Measurements from ENCODE around the gene OR51B5.
"Not testable (repeated sequence)": the region's sequence is repeated elsewhere in the genome, so short reads cannot be mapped to it uniquely, and the experiment has no call there.

Gene OR51B5, protein sequence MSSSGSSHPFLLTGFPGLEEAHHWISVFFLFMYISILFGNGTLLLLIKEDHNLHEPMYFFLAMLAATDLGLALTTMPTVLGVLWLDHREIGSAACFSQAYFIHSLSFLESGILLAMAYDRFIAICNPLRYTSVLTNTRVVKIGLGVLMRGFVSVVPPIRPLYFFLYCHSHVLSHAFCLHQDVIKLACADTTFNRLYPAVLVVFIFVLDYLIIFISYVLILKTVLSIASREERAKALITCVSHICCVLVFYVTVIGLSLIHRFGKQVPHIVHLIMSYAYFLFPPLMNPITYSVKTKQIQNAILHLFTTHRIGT

DNA sequence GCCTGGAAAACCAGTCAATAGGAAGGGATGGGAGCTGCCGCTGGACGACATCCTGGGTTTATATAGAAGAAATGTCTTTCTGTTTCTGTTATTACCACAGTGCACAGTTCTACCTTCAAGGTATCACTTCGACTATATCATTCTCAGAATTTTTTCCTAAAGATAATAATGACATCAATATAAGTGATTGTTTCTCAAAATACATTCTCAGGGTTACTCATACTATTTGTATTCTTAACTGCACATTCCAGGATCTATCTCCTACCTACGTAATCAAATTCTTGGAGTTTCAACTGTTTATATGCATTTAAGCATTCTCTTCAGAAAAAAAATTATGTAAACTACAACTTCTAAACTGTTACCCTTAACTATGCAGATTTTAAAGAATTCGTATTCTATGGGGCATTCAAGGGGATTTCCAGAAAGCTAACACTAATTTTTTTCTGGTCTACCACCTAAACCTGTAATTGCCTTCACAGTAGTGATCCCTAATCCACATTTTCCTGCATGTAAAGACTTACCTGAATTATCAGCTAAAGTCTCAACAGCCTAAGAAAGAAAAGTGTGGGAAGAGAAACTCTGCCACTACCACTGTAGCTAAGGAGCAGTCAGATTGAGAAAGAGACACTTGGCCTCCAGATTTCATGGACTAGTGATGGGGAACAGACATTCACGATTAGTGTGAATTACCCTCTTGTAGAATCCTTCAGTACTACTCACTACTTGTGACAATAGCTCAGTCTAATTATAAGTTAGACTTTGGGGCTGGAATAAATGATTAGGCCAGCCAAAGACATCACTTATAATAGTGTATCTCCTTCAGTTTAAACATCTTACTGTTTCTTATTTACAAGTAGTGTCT is at the start of gene OR51B5:
Gene OR51B5 (minus strand): TSS at position 51 of the 862 bp plus-strand sequence. CDS start 0 bp downstream, at position 51.
- DNase-seq (ENCODE audit: low spot score): no peak

DNA sequence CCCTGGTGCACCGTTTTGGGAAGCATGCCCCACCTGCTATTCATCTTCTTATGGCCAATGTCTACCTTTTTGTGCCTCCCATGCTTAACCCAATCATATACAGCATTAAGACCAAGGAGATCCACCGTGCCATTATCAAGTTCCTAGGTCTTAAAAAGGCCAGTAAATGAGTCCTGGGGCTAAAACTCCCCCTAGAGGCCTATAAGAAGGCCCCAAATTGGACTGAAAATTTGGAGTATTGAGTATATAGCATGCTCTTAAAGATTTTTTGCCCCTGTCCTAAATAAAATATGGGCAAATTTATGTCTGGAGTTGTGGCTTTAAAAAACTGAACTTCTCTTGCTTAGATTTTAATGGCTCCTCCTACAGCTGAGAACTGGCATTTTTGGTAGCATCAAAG is 46.9 kb upstream of the OR51B5 start:
- no peak for DNase-seq (ENCODE audit: low spot score)

DNA sequence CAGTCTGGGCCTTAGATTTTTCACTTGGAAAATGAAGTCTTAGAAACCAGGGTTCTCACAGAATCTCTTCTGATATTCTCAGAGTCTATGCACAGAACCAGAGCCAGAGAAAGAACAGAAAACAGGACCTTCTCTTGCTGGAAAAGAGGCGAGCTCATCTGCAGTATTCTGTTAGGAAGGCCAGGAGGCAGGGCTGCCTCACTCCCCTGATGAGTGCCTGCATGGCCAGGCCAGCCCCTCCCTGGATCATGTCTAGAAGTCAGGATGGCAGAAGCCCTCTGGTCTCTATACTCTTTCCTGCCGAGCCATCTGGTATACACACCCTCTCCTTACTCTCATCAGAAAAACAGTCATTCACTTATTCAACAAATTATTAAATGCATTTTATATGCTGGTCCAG is 41.0 kb upstream of the OR51B5 start:
- DNase-seq (ENCODE audit: low spot score): no peak

DNA sequence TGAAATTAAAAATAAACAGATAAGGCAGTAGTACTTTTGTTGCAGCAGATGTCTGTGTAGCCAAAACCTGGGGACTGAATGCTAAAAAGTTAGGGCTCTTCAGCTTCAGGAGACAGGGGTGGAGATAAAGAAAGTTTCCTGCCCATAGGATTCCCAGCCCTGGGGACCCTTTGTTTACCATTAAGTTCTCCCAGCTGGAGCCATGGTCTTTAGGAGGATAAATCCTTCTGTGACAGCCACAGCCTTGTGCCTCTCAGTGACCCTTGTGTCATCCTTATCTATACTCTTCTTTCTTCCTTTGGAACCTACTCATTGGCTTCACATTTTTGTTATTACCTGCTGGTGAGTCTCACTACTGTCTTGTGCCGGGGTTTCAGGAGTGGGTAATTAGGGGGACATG is 40.3 kb upstream of the OR51B5 start, which contains the start of gene OR51M1:
Gene OR51M1 (plus strand): TSS at position 237 of the 400 bp plus-strand sequence. CDS start 5,587 bp downstream, outside the sequence.
- DNase-seq (ENCODE audit: low spot score): no peak

DNA sequence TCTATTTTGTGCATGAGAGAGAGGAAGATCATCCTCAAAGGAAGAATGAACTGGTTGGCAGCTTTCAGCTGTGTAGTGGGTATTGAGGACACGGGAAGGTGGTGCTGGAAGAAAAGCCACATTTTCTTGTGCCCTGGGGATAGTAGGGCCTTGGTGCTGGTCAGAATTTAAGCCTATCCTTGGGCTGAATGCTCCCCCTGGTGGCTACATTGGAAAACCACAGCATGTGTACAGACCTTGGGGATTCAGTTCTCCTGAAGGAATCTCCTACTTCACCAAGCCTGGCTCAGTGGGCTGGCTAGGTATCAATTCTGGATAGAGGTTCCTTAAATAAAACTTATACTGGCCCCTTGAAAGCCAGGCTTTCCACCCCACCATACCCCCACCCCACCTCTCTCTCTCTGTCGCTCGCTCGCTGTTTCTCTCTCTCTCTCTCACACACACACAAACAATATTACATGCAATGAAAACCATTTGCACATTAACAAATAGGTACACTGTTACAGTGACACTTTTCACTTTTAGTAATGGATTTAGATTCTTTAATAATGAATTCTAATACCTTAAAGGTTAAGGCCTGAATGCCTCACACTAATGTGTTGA is 37.5 kb upstream of the OR51B5 start:
- no peak for DNase-seq (ENCODE audit: low spot score)

DNA sequence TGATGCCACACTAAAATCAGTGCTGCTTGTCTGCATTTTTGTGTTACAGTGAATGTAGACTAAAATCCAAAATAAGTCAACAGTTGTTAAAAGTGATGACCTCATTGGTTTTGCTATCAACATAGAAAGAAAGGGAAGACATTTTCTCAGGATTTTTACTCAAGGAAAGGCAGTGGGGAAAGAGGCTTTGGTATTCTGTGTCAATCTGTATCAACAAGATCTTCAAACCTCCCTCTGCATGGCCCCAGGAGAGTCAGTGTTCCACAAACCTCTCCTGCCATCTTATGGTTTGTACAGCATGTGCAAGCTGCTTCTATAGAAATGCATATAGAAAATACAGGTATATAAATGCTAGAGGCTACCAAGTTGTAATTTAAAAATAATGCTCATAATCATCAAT is 26.5 kb upstream of the OR51B5 start:
- DNase-seq (ENCODE audit: low spot score): no peak

DNA sequence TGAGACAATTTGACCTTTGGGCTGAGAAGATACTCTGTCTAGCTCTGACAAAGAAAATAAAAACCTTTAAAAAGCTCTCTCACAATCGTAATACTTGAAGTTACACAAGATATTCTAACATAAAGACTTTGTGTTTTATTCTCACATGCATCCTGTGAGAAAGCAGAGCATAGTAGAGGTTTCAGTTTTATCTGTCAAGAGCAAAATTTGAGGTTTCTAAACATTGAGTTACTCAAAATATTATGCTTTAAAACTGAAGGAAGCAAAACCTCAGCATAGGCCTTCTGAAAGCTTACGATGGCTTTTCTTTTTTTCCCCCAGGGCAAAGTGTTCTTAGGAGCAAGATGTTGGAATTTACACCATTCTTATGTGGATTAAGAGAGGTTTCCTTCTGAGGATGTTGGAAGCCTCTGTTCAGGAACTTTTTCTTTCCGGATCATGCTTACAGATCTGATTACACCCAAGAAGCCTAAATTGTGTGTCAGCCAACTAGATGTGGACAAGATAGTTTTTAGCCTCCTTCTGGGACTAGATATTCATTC is 25.2 kb upstream of the OR51B5 start:
- no peak for DNase-seq (ENCODE audit: low spot score)

DNA sequence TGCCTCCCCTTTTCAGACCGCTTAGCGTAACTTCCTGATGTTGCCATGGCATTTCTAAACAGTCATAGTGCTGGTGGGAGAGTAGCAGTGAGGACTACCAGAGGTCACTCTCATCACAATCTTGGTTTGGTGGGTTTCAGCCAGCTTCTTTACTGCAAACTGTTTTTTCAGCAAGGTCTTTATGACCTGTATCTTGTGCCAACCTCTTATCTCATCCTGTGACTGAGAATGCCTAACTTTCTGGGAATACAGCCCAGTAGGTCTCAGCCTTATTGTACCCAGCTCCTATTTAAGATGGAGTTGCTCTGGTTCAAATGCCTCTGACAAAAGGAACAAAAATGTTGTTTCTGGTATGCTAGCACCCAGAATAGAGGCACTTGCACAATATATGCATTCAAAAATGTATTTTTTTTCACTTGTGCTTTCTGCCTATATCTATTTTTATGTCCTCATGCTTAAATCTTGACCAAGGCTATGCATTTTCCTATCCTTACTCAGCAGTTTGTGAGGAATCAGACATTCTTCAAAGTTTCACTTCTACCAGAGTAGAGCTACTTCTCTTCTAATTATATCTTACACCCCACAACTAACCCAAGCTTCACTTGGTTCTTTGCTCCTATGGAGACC is 24.2 kb upstream of the OR51B5 start:
- no peak for DNase-seq (ENCODE audit: low spot score)

DNA sequence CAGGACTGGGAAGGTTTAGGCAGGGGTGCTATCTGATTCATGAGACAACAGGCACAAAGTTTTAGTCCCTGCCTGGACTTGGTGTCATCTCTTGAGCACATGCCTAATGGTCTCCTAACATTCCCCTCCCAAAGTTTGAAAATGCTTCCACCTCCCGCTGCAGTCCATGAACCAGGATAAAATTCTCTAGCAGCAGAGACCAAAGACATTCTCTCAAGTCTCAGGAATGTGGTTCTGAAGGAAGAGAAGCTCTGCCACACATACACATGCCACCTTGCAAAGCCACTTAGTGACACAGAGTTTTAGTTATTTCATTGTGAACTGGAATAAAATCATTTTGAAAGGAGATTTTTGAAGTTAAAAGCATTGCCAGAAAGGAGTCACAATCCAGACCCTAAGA is 23.5 kb upstream of the OR51B5 start:
- no peak for DNase-seq (ENCODE audit: low spot score)

DNA sequence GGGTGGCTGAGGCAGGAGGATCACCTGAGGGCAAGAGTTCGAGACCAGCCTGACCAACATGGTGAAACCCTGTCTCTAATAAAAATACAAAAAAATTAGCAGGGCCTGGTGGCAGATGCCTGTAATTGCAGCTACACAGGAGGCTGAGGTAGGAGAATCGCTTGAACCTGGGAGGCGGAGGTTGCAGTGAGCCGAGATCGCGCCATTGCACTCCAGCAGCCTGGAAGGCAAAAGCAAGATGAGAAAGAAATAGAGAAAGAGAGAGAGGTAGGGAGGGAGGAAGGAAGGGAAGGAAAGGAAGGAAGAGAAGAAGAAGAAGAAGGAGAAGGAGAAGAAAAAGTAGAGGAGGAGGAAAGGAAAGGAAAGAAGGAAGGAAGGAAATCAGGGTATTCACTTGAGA is 23.0 kb upstream of the OR51B5 start:
- DNase-seq (ENCODE audit: low spot score): not testable (repeated sequence)

DNA sequence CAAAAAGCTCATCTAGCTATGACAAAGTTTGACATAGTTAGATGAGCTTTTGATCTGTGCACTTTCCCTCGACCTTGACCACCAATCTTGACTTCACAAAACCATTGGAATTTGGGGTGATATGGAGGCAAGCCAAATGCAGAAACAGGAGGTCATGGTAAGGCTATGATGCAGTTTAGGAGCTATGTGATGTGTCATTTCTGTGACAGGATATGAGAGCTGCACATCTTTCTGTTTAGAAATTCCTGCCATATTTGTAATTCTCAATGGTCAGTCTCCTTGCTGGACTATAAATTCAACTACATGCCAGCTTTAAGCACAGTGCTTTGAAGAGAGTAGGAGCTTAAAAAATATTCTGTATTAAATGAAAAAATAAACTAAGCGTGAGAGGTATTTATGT is 20.9 kb upstream of the OR51B5 start:
- no peak for DNase-seq (ENCODE audit: low spot score)

DNA sequence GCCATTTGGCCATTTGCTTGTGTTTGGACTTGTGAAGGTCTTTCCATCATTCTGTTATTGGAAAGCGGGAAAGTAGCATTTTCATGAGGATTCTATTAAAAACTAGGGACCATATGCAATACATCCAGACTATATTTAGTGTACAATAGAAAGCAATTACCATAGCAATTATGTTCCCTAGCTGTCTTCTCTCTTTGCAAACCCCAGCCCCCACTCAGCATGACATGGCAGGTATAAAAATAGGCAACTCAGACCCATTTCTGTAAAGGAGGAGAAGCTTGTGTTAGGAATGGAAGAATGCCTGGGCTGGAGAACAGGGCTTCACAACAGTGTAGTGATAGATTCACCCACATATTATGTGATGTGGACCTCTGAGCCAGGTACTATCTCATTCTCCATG is 20.4 kb upstream of the OR51B5 start:
- no peak for DNase-seq (ENCODE audit: low spot score)

DNA sequence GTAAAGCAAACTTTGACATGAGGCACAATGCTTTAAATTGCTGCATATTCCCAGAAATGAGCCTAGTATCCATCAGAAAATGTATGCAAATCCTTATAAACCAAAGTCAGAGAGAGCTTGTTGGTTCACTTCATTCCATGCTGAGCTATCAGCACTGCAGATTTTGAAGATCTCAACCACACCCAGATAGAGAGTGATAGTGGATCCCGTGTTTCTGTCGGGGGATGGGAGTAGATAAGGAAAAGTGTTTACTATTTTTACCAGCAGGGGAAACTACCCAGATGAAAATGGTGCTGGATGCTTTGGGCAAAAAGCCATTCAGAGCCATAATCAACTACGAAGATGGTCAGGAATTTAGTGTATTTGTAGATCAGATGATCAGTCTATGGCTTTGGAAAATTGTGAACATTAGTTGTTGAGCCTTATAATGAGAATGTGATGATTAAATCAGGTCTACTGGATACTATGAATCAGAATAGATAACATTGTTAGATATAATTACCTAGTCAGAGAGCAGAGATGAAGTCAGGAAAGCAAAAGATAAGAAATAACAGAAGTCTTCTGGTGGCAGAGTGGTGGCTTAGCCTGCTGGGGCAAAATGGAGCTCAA is 18.8 kb upstream of the OR51B5 start:
- no peak for DNase-seq (ENCODE audit: low spot score)

DNA sequence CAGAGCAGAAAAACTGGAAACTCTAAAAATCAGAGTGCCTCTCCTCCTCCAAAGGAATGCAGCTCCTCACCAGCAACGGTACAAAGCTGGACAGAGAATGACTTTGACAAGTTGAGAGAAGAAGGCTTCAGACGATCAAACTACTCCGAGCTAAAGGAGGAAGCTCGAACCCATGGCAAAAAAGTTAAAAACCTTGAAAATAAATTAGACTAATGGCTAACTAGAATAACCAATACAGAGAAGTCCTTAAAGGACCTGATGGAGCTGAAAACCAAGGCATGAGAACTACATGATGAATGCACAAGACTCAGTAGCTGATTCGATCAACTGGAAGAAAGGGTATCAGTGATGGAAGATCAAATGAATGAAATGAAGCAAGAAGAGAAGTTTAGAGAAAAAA is 12.7 kb upstream of the OR51B5 start:
- DNase-seq (ENCODE audit: low spot score): not testable (repeated sequence)

DNA sequence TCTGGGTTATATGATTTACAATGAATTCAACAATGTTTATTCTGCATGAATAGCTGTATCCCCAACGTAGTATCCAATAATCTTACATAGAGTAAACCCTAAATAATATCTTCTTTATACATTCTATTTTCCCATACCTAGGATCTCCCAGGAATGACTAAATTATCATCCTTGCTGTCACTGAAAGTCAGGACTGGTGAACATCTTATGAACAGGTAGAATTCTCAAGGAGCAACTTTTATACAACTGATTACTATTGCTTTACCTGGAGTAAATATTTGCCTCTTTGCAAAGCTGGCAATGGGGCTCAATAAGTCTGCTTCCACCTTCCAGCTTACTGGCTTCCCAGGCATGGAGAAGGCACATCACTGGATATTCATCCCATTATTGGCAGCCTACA is 7.9 kb upstream of the OR51B5 start, which contains the start of gene OR51B6:
Gene OR51B6 (plus strand): TSS at position 301 of the 400 bp plus-strand sequence. CDS start 0 bp downstream, at position 301.
- DNase-seq (ENCODE audit: low spot score): no peak

DNA sequence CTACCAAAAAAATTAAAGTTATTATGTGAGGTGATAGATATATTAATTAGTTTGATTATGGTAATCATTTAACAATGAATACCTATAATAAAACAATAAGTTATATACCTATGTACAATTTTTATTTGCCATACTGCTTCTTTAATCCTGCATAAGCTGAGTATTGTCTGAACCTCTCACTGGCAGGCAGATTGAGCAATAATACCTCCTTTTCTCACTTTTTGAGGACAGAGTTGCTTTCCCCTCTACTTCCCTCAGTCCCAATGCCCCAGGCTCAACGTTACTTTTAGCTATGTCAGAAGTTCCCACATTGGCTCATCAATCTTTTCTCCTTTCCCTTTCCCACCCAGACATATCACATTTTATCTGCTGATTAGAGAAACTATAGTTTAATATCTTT is 6.2 kb upstream of the OR51B5 start:
- DNase-seq (ENCODE audit: low spot score): no peak

DNA sequence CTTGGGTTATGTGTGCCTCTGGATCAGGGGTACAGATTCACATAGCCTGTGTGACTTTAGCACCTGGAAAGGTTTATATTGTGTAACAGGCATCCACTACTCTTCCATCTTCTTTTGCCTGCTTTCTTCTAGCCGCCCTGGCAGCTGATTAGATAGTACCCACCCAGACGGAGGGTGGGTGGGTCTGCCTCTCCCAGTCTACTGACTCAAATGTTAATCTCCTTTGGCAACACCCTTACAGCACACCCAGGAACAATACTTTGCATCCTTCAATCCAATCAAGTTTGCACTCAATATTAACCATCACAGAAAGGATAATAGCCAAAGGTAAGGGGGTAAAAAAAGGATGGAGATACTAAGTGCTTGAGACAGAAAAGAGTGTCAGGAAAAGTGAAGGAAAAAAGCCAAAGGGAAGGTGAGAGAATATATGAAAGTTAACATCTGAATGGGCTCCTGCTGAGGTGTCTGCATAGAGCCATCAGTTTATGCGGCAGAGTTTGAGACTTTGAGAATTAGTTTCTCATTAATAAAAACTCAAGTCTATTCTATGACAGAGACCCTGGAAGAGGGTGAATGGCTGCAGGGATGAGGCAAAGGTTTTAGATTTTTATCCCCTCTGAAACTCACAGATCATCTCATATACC is 5.3 kb upstream of the OR51B5 start:
- DNase-seq (ENCODE audit: low spot score): no peak

DNA sequence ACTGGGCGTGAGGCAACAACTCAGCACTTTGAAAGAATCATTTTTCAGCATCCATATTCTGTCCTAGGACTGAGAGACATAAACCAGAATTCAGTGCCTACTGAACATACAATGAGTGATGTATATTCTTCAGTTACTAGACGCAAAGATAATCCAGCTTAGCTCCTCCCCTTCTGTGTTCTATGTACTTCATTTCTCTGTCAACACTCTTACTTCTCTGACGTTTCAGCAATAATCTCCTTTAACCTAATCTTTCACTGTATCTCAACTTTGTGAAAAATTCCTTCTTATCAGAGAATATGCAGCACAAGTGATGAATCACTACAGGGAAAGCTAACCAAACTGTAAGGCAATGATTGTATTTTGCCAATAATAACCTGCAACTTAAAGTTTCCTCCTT is 2.5 kb upstream of the OR51B5 start:
- DNase-seq (ENCODE audit: low spot score): no peak

DNA sequence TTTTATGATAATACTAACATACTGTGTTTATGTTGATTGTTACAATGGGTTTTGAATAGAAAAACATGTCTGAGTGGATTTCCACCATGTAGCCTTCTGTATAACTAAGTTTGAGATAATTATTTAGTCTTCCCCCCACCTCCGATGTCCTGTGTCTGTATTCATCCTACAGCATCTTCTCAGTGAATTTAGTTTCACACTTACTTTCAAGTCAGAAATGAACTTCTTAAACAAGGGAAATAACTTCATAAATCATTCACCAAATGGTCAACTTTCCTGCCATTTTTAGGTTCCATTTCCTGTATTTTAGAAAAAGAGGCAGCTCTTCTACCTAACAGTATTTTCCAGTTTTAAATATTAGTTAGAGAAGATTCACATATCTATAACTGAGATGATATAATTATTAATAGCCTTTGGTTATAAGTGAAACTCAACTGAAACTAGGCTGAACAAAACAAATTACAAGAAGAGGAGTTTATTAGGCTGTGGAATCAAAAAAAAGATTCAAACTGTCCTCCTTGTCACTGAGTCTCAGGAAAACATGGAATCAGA is 3.5 kb downstream of the OR51B5 start:
- DNase-seq (ENCODE audit: low spot score): no peak

DNA sequence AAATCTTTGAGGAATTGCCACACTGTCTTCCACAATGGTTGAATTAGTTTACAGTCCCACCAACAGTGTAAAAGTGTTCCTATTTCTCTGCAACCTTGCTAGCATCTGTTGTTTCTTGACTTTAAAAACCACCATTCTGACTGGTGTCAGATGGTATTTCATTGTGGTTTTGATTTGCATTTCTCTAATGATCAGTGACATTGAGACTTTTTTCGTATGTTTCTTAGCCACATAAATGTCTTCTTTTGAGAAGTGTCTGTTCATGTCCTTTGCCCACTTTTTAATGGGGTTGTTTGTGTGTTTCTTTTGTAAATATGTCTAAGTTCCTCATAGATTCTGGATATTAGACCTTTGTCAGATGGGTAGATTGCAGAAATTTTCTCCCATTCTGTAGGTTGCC is 6.1 kb downstream of the OR51B5 start:
- DNase-seq (ENCODE audit: low spot score): not testable (repeated sequence)

DNA sequence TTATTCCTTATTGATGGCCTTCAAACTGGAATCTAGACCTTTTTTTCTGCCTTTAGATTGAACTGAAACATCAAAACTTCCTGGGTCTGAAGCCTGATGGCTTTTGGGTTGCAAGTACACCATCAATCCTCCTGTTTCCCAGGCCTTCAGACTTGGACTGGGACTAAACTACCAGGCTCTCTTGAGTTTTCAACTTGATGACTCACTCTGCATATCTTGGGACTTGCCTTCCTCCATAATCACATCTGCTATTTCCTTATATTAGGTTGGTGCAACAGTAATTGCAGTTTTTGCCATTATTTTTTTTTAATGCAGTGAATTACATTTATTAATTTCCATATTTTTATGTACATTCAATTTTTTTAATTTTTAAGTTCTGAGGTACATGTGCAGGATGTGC is 7.0 kb downstream of the OR51B5 start:
- DNase-seq (ENCODE audit: low spot score): no peak

Data from left forelimb (tissue), 1 donor.